A673 (cell line): ENCODE data around the gene NAE1. TPM values are rescaled to one million over a fixed set of nuclear protein-coding genes. Genes with fewer than 3 reads are reported as not detected.

Source experiments
- BruUV-seq: library from RNA; stranded (reverse); fragments of 400-500 nt; replicated peaks from 2 replicates; lab custom pipeline; 2021; lab: Mats Ljungman, UMichigan
- CTCF ChIA-PET: fragments of 300-600 bp; sonication (Branson Sonifier 250); formaldehyde crosslinking; loops from one replicate; lab custom pipeline; 2022; ENCODE audit warnings: antibody characterized with exemption; lab: Charles Lee
- POLR2A ChIA-PET: fragments of 300-600 bp; sonication (Branson Sonifier 250); formaldehyde crosslinking; loops from one replicate; lab custom pipeline; 2022; ENCODE audit warnings: antibody characterized with exemption; ENCODE audit not compliant: low non-redundant PET; lab: Charles Lee
- DNase-seq: peaks from one replicate; pipeline ENCODE4 v3.0.0-alpha.2; 2015; ENCODE audit warnings: low spot score
- H3K27ac ChIP-seq: fragments of 200-600 bp; sonication (generic); 2 replicates; pipeline ENCODE4 v1.5.1; 2016; ENCODE audit warnings: mixed run types, low read depth, mild to moderate bottlenecking, mixed read lengths, antibody characterized with exemption, low read length; ENCODE audit not compliant: poor library complexity, severe bottlenecking
- H3K27me3 ChIP-seq: fragments of 200-600 bp; sonication (generic); replicated peaks from 2 replicates; pipeline ENCODE4 v1.6.1; 2017; ENCODE audit warnings: mixed run types, low read depth, mild to moderate bottlenecking, mixed read lengths, antibody characterized with exemption, low read length; ENCODE audit not compliant: insufficient read depth, poor library complexity
- H3K36me3 ChIP-seq: fragments of 200-600 bp; sonication (generic); 2 replicates; pipeline ENCODE4 v1.6.1; 2016; ENCODE audit warnings: mixed run types, mild to moderate bottlenecking, mixed read lengths, antibody characterized with exemption, low read length; ENCODE audit not compliant: insufficient read depth, poor library complexity, severe bottlenecking
- H3K4me1 ChIP-seq: fragments of 200-600 bp; sonication (generic); 2 replicates; pipeline ENCODE4 v1.6.1; 2017; ENCODE audit warnings: mixed run types, mild to moderate bottlenecking, mixed read lengths, antibody characterized with exemption, low read length; ENCODE audit not compliant: insufficient read depth, poor library complexity, severe bottlenecking
- H3K4me3 ChIP-seq: fragments of 200-600 bp; sonication (generic); 2 replicates; pipeline ENCODE4 v1.5.1; 2016; ENCODE audit warnings: low read depth, mixed run types, mild to moderate bottlenecking, mixed read lengths, low read length; ENCODE audit not compliant: poor library complexity, severe bottlenecking
- H3K9me3 ChIP-seq: fragments of 200-600 bp; sonication (generic); 2 replicates; pipeline ENCODE4 v1.6.1; 2016; ENCODE audit warnings: mixed run types, low read depth, mild to moderate bottlenecking, mixed read lengths, antibody characterized with exemption, low read length; ENCODE audit not compliant: poor library complexity, severe bottlenecking
- EZH2 ChIP-seq: fragments of 200-600 bp; sonication (generic); IDR thresholded peaks from 2 replicates; pipeline ENCODE4 v1.6.1; 2017; ENCODE audit warnings: borderline replicate concordance, low read depth, mild to moderate bottlenecking, mixed read lengths, antibody characterized with exemption, low read length; ENCODE audit not compliant: poor library complexity, severe bottlenecking
- intact Hi-C: fragments of 100-400 bp; cut with micrococcal nuclease; formaldehyde crosslinking; loops from one replicate; pipeline ENCODE4 v1.10.0; 2022; ENCODE audit not compliant: unreplicated experiment
- total RNA-seq: library from RNA; stranded (reverse); gene quantifications from 2 replicates; pipeline ENCODE4 v1.2.3, GENCODE V29; 2021
- TF ChIP-seq, protein P1 (sequence below): fragments of 300-800, 200-600 bp; sonication (generic); conservative IDR thresholded peaks from 2 replicates; pipeline ENCODE4 v1.5.1; 2017; ENCODE audit warnings: low read depth, mild to moderate bottlenecking, antibody characterized with exemption, low read length, moderate library complexity, mixed read lengths

NAE1 gene
- total RNA-seq, 1 experiment from 2014 or later: 172 TPM

- ChIA-PET POLR2A (no interaction called here), CTCF (no interaction called here)
- no peak for TF ChIP-seq EZH2
- TF ChIP-seq, protein P1, sequence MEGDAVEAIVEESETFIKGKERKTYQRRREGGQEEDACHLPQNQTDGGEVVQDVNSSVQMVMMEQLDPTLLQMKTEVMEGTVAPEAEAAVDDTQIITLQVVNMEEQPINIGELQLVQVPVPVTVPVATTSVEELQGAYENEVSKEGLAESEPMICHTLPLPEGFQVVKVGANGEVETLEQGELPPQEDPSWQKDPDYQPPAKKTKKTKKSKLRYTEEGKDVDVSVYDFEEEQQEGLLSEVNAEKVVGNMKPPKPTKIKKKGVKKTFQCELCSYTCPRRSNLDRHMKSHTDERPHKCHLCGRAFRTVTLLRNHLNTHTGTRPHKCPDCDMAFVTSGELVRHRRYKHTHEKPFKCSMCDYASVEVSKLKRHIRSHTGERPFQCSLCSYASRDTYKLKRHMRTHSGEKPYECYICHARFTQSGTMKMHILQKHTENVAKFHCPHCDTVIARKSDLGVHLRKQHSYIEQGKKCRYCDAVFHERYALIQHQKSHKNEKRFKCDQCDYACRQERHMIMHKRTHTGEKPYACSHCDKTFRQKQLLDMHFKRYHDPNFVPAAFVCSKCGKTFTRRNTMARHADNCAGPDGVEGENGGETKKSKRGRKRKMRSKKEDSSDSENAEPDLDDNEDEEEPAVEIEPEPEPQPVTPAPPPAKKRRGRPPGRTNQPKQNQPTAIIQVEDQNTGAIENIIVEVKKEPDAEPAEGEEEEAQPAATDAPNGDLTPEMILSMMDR: no peak
- no peak overlapping the region for H3K27ac ChIP-seq
- BruUV-seq: no TSS peak
- H3K4me1 ChIP-seq: no peaks in the 10 kb centered on the region
- H3K9me3 ChIP-seq: no peaks in the 10 kb centered on the region
- no peaks in the 10 kb centered on the region for H3K36me3 ChIP-seq
- H3K4me3 ChIP-seq: no peak overlapping the region
- peaks cover 5% of the 10 kb centered on the region for H3K27me3 ChIP-seq
- no peak for DNase-seq
- intact Hi-C loops: no loop called here
Observed at GRCh38 chr16:66790130-66790733, 40.5 kb downstream of the NAE1 start.

DNA sequence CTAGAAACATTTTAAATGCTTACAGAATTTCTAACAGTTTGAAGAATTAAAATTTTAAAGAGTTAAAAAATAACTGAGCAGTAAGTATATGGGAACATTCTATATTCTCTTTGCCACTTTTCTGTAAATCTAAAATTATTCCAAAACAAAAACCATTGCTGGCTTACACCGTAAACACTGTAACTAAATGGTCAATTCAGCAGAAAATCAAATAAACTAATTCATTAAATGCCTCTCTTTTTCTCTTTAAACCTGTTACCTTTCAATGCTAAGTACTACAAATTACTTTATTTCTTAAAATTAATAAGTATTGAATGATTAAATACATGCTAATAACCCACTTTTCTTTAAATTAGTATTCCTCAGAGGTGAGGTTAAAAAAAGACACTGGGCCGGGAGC, 43.3 kb downstream of the NAE1 start:
- H3K36me3 ChIP-seq: no peaks in the 10 kb centered on the region
- CTCF ChIA-PET: no interaction called here
- BruUV-seq: no TSS peak
- no peak overlapping the region for H3K27ac ChIP-seq
- DNase-seq: no peak
- no peak overlapping the region for H3K4me3 ChIP-seq
- intact Hi-C loops: no loop called here
- POLR2A ChIA-PET: no interaction called here
- no peaks in the 10 kb centered on the region for H3K4me1 ChIP-seq
- H3K9me3 ChIP-seq: no peaks in the 10 kb centered on the region
- TF ChIP-seq, protein P1: no peak
- TF ChIP-seq EZH2: no peak
- H3K27me3 ChIP-seq: peaks cover 5% of the 10 kb centered on the region

GRCh38 chr16:66786551-66786950, 44.2 kb downstream of the NAE1 start:
- DNase-seq: no peak
- CTCF ChIA-PET: no interaction called here
- no TSS peak for BruUV-seq
- Histone ChIP-seq H3K4me1 (no peaks in the 10 kb centered on the region), H3K36me3 (no peaks in the 10 kb centered on the region), H3K27me3 (peaks cover 5% of the 10 kb centered on the region), H3K4me3 (no peak overlapping the region), H3K27ac (no peak overlapping the region), H3K9me3 (no peaks in the 10 kb centered on the region)
- POLR2A ChIA-PET: no interaction called here
- no peak for TF ChIP-seq EZH2
- TF ChIP-seq, protein P1: no peak
- intact Hi-C loops: no loop called here
